ELR (cell line): ENCODE measurements around the gene HNMT.
A peak's percentile ranks its signal among the peaks of the same experiment; 100 is the strongest.
"Not testable (repeated sequence)": the region's sequence is repeated elsewhere in the genome, so short reads cannot be mapped to it uniquely, and the experiment has no call there.

Experiments used
- DNase-seq: peaks from one replicate; pipeline ENCODE4 v3.0.0-alpha.2; 2015; ENCODE audit warnings: low read depth

Gene HNMT

GRCh38 chr2:137946227-137946626 is 18.0 kb upstream of the HNMT start:
- DNase-seq: no peak

DNA sequence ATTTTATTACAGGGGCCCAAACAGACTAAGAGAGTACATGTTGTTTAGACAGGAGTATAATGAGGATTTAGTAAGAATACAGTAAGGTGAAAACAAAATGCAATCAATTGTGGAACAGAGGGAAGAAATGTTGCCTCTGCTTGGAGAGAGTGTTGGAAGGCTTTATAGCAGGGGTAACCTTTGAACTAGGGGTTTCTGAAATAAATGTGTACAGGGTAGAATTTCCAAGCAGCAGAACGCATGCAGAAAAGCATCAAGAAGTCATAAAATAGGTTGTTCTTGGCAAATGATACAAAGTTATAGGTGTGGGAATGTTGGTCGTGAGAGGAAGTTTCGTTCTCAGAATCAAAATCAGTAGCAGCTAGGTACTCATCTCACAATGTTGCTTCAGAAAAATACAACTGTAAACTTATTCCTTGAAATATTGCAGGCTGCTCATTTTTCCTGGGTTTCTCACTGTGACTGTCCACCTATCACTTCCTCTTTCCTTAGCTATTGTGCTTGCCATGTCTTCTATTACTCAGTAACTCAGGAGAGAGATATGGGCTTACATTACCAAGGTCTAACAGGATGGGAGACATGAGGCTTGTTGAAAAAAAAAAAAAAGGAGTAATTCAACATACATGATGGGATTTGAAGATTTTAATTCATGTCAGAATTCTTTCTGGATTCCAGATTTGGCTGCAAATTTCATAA is 17.1 kb upstream of the HNMT start:
- no peak for DNase-seq

DNA sequence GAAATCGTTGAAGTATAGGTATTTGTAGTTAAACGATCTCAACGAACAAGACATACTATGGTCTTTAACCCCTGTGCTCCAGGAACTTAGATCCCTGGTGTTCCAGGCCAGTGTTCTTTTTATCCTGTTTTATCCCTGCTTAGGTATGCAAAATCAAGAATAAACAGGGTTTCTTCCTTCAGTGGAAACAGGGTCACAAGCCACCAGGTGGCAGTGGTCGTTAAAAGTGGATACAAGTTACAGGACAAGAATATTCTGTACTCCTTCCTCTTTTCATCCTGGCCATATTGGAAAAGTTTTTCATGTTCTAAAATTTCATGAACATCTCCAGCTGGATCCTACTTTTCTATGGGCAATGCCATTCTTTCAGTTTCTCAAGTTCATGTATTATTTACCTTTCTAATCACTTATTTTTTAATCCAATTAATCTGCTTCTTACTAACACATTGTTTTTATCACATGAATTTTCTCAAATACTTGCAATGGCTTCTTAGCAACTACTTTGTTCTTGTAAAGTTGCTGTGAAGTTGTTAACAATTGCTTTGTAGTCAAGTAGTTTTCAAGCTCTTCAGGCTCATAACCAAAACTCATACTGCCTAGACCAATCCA is 16.4 kb upstream of the HNMT start:
- DNase-seq: peak; percentile 74

GRCh38 chr2:137948894-137949293 is 15.4 kb upstream of the HNMT start:
- DNase-seq: no peak

DNA sequence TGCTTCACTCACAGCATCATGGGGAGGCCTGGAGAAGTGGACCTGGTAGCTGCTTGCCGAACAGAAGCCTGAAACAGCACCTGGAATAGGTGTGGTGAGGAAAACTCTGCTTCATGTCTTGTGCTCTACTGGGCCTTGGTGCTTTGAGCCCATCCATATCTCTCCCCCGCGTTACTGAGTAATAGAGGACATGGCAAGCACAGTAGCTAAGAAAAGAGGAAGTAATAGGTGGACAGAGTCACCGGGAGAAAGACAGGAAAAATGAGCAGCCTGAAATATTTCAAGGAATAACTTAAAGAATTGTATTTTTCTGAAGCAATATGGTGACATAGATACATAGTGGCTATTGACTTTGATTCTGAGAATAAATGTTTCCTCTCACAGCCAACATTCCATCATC is 14.0 kb upstream of the HNMT start:
- DNase-seq: no peak

GRCh38 chr2:137951586-137951985 is 12.7 kb upstream of the HNMT start:
- no peak for DNase-seq

- peak; percentile 24 for DNase-seq
Measured at GRCh38 chr2:137952586-137953129, 11.6 kb upstream of the HNMT start.

GRCh38 chr2:137955536-137955935 is 8.7 kb upstream of the HNMT start:
- no peak for DNase-seq

GRCh38 chr2:137957033-137957432 is 7.2 kb upstream of the HNMT start:
- peak; percentile 87 for DNase-seq

- DNase-seq: no peak
Measured at GRCh38 chr2:137959166-137959565, 5.1 kb upstream of the HNMT start.

DNA sequence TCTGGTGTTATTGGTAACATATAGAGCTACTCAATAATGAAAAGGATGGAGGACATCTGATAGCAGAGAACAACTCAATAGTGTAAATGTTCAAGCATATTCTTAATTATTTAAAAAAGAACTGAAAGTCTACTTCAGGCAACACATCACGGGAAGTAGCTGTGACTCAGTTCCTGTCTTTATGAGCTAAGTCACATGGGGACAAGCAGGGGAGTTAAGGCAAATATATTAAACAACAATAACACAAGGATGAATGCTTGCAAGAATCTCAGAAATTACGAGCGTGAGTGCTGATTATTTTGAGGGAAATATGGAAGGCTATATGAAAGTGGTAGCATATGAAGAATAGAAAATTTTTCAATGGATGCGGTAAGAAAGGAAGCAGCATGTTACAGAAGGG is 4.0 kb upstream of the HNMT start:
- peak; percentile 37 for DNase-seq

- DNase-seq: no peak
Measured at GRCh38 chr2:137961602-137962001, 2.7 kb upstream of the HNMT start.

DNA sequence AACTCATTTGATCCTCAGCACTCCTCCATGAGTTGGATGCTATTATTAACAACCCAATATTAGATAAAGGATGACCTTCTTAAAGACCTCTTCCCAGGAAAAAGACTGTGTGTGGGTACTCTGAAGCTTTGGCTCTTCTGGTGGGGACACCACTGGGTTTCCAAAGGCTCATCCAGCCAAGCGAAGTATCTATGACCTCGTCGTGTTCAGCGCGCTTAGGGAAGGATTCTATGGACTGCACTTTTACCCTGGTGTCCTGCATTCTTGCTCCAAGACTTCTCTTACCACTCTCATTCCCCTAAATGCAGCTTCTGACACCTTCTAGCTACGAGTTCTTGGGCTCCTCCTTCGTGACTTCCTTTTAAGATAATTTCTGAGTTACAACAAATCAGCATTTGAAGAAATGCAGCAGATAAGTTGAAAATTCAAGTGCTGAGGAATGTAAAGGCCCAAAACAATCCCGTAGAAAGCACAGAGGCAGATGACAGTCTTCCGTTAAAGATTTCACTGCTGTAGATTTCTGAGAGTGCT is 673 bp upstream of the HNMT start:
- no peak for DNase-seq

- DNase-seq: no peak
Measured at GRCh38 chr2:137964859-137965459, 686 bp downstream of the HNMT start.

GRCh38 chr2:137966043-137966442 is 1.8 kb downstream of the HNMT start:
- no peak for DNase-seq

DNA sequence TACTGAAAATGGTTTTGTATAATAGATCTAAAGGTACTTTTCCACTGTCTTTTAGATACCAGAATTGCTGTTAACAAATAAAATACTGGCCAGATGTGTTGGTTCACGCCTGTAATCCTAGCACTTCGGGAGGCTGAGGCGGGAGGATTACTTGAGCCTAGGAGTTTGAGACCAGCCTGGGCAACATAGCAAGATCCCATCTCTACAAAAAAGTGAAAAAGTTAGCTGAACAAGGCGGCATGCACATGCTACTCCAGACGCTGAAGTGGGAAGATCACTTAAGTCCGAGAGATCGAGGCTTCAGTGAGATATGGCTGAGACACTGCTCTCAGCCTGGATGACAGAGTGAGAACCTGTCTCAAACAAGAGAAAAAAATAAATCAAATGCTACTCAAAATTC is 2.8 kb downstream of the HNMT start:
- DNase-seq: no peak

- DNase-seq: no peak
Measured at GRCh38 chr2:137968477-137969417, 4.5 kb downstream of the HNMT start.

- DNase-seq: peak; percentile 58
Measured at GRCh38 chr2:137969418-137969765, 5.1 kb downstream of the HNMT start.

DNA sequence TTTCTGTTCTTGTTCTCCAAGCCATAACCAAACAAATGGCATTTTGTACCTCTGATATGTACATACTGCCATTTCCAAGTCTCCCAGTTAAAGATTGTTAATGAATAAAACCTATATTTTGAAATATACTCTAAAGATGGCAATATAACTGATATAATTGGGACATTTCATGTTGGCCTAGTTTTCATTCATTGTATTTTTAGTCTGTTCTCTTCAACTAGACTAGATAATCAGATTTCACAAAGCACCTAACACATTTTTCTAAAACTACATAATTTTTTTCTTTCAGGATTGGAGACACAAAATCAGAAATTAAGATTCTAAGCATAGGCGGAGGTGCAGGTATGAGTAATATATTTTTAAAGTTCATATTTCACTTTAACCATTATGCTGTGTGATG is 5.6 kb downstream of the HNMT start:
- DNase-seq: no peak

DNA sequence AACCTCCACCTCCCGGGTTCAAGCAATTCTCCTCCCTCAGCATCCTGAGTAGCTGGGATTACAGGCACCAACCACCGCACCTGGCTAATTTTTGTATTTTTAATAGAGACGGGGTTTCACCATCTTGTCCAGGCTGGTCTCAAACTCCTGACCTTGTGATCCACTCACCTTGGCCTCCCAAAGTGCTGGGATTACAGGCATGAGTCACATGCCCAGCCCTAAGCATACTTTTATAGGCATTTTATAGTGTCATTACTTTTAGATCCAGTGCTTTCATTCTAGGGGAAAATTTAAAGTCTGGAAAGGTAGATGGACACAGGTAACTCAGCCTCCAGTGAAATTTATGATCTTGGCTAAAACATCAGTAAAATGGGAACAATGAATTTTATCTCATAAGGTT is 7.0 kb downstream of the HNMT start:
- not testable (repeated sequence) for DNase-seq

GRCh38 chr2:137973280-137973679 is 9.0 kb downstream of the HNMT start:
- DNase-seq: no peak
